Upper lobe of right lung (tissue), 1 donor: ENCODE data around the gene SCYGR4. TPM values are rescaled to one million over a fixed set of nuclear protein-coding genes. Genes with fewer than 3 reads are reported as not detected.

ENCODE experiments used
- ATAC-seq: fragments of 200-7000 bp; cut with Tn5 transposase; one replicate; pipeline ENCODE4 v1.9.1; 2020; ENCODE audit warnings: mild to moderate bottlenecking, moderate library complexity
- DNase-seq: peaks from one replicate; pipeline ENCODE4 v3.0.0-alpha.2; 2020
- H3K27ac ChIP-seq: fragments of 200-600 bp; one replicate; pipeline ENCODE4 v1.8.0; 2022
- H3K27me3 ChIP-seq: fragments of 200-600 bp; one replicate; pipeline ENCODE4 v1.8.0; 2022; ENCODE audit warnings: mild to moderate bottlenecking
- H3K36me3 ChIP-seq: fragments of 200-600 bp; one replicate; pipeline ENCODE4 v1.8.0; 2022
- H3K4me1 ChIP-seq: fragments of 200-600 bp; one replicate; pipeline ENCODE4 v1.8.0; 2022
- H3K4me3 ChIP-seq: fragments of 200-600 bp; one replicate; pipeline ENCODE4 v1.8.0; 2022; ENCODE audit warnings: mild to moderate bottlenecking
- H3K9me3 ChIP-seq: fragments of 200-600 bp; one replicate; pipeline ENCODE4 v1.8.0; 2022
- CTCF ChIP-seq: fragments of 200-600 bp; IDR thresholded peaks from one replicate; pipeline ENCODE4 v1.8.0; 2022; ENCODE audit warnings: antibody characterized with exemption
- intact Hi-C: fragments of 100-400 bp; cut with DNase I; formaldehyde crosslinking; loops from one replicate; pipeline ENCODE4 v1.11.0; 2022
- total RNA-seq: library from RNA; stranded (reverse); fragmentation: NEBNext Ultra II Directional; extraction: Animal tissue kit (Norgen Biotek cat#: 25700); gene quantifications from one replicate; pipeline ENCODE4 v1.2.1, GENCODE V29; 2021
- donor health status: DM: no; HTN: yes; CAD: no; lungs with severe emphysema.

SCYGR4 gene
- total RNA-seq, 1 donor from 2014 or later, result not detected

- Histone ChIP-seq H3K36me3 (no peaks in the 10 kb centered on the region), H3K4me3 (no peak overlapping the region), H3K9me3 (no peaks in the 10 kb centered on the region), H3K4me1 (no peaks in the 10 kb centered on the region), H3K27ac (no peak overlapping the region), H3K27me3 (no peaks in the 10 kb centered on the region)
- intact Hi-C loops, result no loop called here
- DNase-seq, result no peak
- ATAC-seq, result no peak
- no peak for TF ChIP-seq CTCF
Measured at GRCh38 chr2:227577555-227577954, 39.7 kb upstream of the SCYGR4 start.

- no peak for TF ChIP-seq CTCF
- Histone ChIP-seq H3K9me3 (no peaks in the 10 kb centered on the region), H3K36me3 (no peaks in the 10 kb centered on the region), H3K27ac (no peak overlapping the region), H3K4me3 (no peak overlapping the region), H3K4me1 (no peaks in the 10 kb centered on the region), H3K27me3 (no peaks in the 10 kb centered on the region)
- ATAC-seq (no peak), DNase-seq (no peak)
- intact Hi-C loops, result no loop called here
Measured at GRCh38 chr2:227578642-227579041, 38.7 kb upstream of the SCYGR4 start.

- Histone ChIP-seq H3K36me3 (no peaks in the 10 kb centered on the region), H3K27ac (no peak overlapping the region), H3K9me3 (no peaks in the 10 kb centered on the region), H3K4me3 (no peak overlapping the region), H3K27me3 (no peaks in the 10 kb centered on the region), H3K4me1 (no peaks in the 10 kb centered on the region)
- no peak for TF ChIP-seq CTCF
- DNase-seq (no peak), ATAC-seq (no peak)
- intact Hi-C loops, result no loop called here
Measured at GRCh38 chr2:227579791-227580190, 37.5 kb upstream of the SCYGR4 start.

- no peaks in the 10 kb centered on the region for H3K27me3 ChIP-seq
Measured at GRCh38 chr2:227582369-227582768, 34.9 kb upstream of the SCYGR4 start.

GRCh38 chr2:227592694-227593387 is 24.5 kb upstream of the SCYGR4 start:
- DNase-seq (no peak), ATAC-seq (no peak)
- Histone ChIP-seq H3K27ac (no peak overlapping the region), H3K36me3 (no peaks in the 10 kb centered on the region), H3K9me3 (no peaks in the 10 kb centered on the region), H3K4me3 (no peak overlapping the region), H3K4me1 (no peaks in the 10 kb centered on the region), H3K27me3 (no peaks in the 10 kb centered on the region)
- intact Hi-C loops, result no loop called here
- no peak for TF ChIP-seq CTCF

More at GRCh38 chr2:227582369-227582768, 34.9 kb upstream of the SCYGR4 start:
- Histone ChIP-seq H3K36me3 (no peaks in the 10 kb centered on the region), H3K4me1 (no peaks in the 10 kb centered on the region), H3K9me3 (no peaks in the 10 kb centered on the region), H3K27ac (no peak overlapping the region), H3K4me3 (no peak overlapping the region)
- ATAC-seq (no peak), DNase-seq (no peak)
- intact Hi-C loops, result no loop called here
- no peak for TF ChIP-seq CTCF

- H3K36me3 ChIP-seq, result no peaks in the 10 kb centered on the region
- ATAC-seq (no peak), DNase-seq (no peak)
- intact Hi-C loops, result no loop called here
- H3K27ac ChIP-seq, result no peak overlapping the region
- no peaks in the 10 kb centered on the region for H3K9me3 ChIP-seq
- no peak for TF ChIP-seq CTCF
- no peaks in the 10 kb centered on the region for H3K27me3 ChIP-seq
- H3K4me3 ChIP-seq, result no peak overlapping the region
- no peaks in the 10 kb centered on the region for H3K4me1 ChIP-seq
Measured at GRCh38 chr2:227595797-227596196, 21.5 kb upstream of the SCYGR4 start.
